Stimulated activated CD8-positive, alpha-beta memory T cell treated with anti-CD3 and anti-CD28 coated beads, Interleukin-2, amount 100 ng/mL, for 1 hour (primary cell): Measurements from ENCODE around the gene PRKAG2.

Experiments
- DNase-seq, 2 donors: peaks; one replicate each; pipeline ENCODE4 v3.0.0-alpha.2; 2020; ENCODE audit warnings: low read depth in 2 of 2

The PRKAG2 gene

GRCh38 chr7:151726652-151727578 is 150.0 kb downstream of the PRKAG2 start:
- no peak for DNase-seq

DNA sequence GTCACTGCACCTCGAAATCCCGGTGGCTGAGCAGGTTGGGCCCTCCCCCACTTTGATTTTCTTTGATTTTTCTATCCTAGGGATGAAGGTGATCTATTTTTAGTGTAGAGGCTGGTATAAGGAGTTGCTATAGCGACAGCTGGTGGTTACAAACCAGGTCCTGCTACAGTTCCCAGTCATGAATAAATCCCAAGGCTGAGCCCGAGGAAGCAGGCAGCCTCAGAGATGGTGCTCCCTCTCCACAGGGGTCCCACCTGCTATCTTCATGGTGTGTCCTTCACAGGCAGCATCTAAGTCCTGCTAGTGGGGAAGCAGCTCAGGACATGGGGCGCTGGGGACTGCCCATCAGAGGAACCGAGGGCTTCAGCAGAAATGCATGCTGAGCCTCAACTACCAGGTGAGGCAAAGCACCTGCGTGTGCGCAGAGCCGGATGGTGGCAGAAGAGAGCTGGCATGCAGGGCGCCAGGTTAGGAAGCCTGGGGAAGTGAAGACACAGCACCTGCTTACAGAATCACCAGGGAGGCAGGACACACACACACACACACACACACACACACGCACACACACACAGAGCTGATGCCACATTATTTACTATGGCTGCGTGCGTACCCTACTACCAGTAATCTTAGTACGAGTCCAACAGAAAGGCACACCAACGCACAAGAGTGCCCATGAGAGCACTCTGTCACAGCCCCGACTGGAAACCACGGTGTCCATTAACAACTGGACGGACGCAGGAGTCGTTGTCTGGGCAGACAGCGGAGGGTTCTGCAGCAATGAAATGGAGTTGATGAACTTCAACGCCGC is 150.9 kb downstream of the PRKAG2 start:
- DNase-seq, result no peak

- DNase-seq, result no peak
Measured at GRCh38 chr7:151724920-151725584, 151.9 kb downstream of the PRKAG2 start.

GRCh38 chr7:151724250-151724915 is 152.5 kb downstream of the PRKAG2 start:
- DNase-seq, result no peak

- DNase-seq, result no peak
Measured at GRCh38 chr7:151723321-151723720, 153.6 kb downstream of the PRKAG2 start.

DNA sequence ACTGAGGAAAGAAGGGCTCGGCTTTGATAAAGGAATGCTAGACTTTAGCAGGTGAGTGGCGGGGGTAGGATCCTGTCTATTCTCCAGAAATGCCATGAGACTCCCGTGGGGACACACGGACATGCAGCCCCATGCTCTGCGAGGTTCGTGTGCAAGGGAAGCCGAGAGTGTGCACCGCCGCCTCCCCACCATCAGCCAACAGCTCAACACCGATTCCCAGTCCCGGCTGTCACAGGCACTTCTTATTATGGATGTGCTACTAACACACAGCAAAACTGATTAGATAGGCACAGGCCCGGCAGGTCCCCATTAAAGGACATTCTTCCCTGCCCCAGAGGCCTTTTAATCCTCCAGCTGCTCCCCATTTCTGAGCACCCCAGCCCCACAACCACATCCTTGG is 154.4 kb downstream of the PRKAG2 start:
- DNase-seq, result no peak

- no peak for DNase-seq
Measured at GRCh38 chr7:151721694-151722093, 155.2 kb downstream of the PRKAG2 start.

DNA sequence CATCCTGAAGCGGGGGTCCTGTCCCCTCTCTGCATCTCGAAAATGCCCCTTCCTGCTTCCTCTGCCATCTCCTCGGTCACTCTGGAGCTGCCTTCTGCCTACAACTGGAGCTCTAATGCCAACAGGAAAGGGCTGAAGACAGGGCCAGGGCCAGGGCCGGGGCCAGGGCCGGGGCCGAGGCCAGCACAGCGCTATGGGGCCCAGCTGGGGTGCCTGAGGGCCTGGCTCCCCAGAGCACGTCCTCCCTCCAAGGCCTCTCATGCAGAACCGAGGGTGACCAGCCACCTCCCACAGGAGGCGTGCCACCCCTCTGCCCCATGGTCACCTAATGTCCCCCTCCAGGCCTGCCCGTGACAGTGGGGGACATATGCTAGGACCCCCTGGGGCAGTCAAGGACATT is 155.7 kb downstream of the PRKAG2 start:
- DNase-seq, result no peak

DNA sequence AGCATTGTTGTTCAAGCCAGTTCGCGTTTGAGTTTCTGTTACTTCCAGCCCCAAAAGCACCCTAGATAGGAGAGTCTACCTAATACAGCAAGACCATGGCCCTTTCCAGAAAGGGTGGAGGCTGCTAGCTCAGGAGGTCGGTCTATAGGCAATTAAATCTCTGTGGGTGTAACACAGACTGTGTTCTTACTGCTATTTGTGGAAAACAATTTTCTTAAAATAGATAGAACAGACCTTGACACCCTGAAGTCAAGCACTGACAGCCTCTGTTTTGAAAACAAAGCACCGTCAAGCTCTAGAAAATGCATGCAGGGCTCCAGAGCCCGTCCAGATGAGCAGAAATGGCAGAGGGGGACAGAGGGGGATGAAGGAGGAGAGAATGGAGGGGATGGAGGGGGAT is 156.6 kb downstream of the PRKAG2 start:
- DNase-seq, result no peak

DNA sequence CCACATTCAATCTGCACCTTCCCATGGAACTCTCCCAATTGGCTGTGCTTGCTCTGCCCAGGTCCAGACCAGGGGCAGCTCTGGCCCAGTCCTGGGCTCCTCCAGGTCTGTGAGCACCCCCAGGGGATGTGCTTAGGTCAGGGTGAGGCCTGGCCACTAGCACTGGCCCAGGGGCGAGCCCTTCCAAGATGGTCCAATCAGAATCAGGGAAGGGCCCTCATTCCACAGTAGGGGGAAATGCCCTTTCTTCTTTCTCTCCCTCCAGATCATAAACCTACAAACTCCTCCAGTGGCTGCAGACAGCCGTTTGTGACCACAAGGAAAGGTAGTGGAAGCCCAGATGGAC is 157.0 kb downstream of the PRKAG2 start:
- no peak for DNase-seq

- no peak for DNase-seq
Measured at GRCh38 chr7:151719031-151719896, 157.7 kb downstream of the PRKAG2 start.

DNA sequence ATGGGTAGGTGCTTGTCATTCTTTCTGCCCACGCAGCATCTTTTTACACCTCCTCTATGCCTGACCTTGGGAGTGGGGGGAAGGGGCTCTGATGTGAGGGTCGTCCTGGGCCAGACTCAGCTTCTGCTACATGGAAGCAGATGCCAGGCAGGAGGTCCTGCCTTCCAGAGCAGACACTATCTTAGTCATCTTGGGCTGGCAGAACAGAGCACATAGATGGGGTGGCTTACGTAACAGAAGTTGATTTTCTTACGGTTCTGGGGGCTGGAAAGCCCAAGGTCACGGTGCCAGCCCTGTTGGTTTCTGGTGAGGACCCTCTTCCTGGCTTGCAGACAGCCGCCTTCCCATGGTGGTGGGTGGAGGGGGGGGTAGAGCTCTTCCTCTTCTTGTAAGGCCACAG is 159.0 kb downstream of the PRKAG2 start:
- no peak for DNase-seq

GRCh38 chr7:151717415-151717814 is 159.5 kb downstream of the PRKAG2 start:
- no peak for DNase-seq

- no peak for DNase-seq
Measured at GRCh38 chr7:151716323-151716722, 160.6 kb downstream of the PRKAG2 start.

- DNase-seq, result no peak
Measured at GRCh38 chr7:151715666-151716315, 161.1 kb downstream of the PRKAG2 start.

DNA sequence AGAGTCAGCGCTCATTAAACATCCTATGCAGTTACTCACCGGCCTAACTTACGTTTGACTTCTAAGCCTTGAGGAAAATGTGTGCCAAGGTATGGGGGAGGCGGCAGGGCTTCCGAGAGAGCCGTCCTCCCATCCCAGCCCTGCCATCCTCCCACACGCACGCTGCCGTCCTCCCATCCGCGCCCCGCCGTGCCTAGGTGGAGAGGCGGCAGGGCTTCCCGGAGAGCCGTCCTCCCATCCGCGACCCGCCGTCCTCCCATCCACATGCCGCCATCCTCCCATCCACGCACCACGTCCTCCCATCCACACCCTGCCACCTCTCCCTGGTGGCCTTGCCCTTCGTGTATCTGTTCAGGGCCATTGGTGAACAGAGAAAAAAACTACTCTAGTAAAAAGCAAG is 162.7 kb downstream of the PRKAG2 start:
- DNase-seq, result no peak

GRCh38 chr7:151712810-151713125 is 164.1 kb downstream of the PRKAG2 start:
- DNase-seq, result no peak

- DNase-seq, result no peak
Measured at GRCh38 chr7:151711906-151712809, 164.8 kb downstream of the PRKAG2 start.

DNA sequence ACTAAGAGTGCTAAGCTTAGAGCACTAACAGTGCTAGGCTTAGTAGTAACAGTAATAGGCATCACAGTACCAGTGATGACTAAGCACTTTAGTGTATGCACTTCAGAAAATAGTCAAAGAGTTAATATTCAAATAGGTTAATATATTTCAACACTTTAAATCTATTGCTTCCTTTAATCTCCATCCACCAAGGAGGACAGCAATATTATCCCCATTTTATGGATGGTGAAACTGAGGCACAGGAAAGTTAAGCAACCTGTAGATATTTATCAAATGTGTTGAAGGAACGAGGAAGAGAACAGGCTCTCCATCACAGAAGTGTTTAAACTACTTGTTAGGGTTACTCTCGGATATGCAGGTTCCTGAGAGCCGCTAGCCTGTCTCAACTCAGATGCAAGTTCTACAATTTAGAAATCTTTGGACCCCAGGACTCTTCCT is 165.5 kb downstream of the PRKAG2 start:
- no peak for DNase-seq
